Activated naive CD8-positive, alpha-beta T cell treated with anti-CD3 and anti-CD28 coated beads, Interleukin-2, amount 50 U/mL, for 16 hours (primary cell): ENCODE results near the gene RTN4IP1.
A peak's percentile ranks its signal among the peaks of the same experiment; 100 is the strongest.

Experiments
- DNase-seq: peaks from one replicate; pipeline ENCODE4 v3.0.0-alpha.2; 2020; ENCODE audit warnings: low read depth, low spot score

The RTN4IP1 gene

GRCh38 chr6:106547601-106548453, 81.5 kb downstream of the RTN4IP1 start:
- no peak for DNase-seq

- no peak for DNase-seq
Measured at GRCh38 chr6:106546691-106547414, 82.4 kb downstream of the RTN4IP1 start.

DNA sequence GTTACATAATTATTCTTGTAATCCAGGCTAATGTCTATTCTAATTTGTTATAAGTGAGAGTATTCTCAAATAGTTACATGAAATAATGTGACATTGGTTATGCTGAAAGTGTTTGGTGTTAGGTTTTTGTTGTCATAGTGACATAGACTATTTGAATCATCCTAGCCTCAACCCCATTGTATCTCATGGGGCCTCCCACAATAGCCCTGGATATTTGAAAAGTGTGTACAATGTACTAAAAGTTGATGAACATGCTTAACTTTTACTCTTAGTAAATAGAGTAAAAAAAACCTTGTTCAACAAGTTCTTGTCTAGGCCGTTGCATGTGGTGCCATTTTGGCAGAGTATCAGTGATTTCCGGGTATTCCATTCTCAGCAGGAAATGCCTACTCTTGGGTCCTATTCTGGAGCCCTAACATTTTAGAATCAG, 83.0 kb downstream of the RTN4IP1 start:
- DNase-seq, result no peak

DNA sequence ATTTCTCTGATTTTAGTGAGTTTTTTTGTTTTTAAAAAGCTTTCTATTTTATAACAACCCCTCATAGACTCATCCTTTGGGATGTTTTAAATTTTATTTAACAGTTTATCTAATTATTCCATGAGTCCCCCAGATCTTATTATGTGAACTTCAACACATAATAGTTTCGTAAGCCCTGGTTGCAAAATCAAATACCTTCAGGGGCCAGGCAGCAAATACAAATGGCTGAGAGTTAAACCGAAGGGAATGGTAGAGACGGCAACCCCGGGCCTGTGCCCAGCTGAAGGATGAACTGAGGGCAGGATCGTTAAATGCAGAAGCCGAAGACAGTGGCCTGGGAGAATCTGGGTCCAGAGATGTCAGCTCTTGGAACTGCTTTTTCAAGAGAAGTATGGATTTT, 88.4 kb downstream of the RTN4IP1 start:
- no peak for DNase-seq

DNA sequence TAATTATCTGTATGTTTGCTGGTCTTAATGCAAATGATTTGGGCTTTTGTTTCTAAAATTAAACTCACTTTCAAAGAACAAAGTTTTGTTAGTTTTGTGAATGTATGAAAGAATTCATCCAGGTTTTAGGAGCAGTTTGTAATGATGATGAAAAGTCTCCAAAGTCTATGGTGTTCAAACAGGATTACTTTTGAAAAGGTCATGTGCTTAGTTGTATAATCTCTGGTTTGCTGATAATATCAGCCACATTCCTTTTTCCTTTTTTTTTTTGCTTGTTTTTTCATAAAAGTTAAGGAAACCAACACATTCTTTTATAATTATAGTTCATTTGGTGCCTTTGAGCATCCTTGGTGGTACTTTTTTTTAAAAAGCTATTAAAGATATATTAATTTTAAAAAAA, 88.9 kb downstream of the RTN4IP1 start:
- no peak for DNase-seq

GRCh38 chr6:106539936-106540335, 89.4 kb downstream of the RTN4IP1 start:
- DNase-seq, result no peak

DNA sequence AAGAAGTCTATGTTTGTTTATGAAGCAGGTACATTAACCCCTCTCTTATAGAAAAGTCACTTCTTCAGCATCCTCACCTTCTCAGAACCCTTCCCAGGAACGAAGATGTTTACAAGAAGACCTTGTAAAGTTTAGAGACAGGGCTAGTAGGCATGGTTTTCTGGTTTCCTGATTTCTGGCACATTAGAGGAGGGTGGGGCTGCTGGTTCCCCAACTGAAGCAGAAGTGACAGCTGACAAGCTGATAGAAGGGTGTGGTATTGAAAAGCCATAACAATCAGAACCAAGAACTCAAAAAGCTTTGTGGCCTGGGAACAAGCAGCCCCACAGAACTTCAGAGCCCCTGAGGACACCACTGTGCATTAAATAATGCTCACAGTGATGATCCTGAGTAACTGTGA, 91.2 kb downstream of the RTN4IP1 start:
- DNase-seq, result no peak

DNA sequence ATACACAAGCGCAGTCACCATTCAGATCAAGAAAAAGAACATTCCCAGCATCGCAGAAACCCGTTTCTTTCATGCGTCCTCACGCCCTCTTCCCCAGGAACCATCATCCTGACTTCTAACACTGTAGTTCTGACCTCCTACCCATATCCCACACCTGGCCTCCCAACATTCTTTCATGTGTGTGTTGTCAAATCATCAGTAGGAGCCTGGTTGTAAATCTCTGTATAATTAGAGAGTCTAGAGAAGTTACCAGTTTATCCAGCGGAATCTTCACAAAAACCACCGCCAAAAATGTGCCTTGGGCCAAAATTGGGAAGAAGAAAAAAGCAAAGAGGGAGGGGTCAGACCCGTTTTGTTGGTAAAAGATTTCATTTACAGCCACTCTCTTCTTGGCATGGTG, 91.6 kb downstream of the RTN4IP1 start:
- no peak for DNase-seq

GRCh38 chr6:106536851-106537250, 92.4 kb downstream of the RTN4IP1 start:
- DNase-seq, result no peak

- DNase-seq, result no peak
Measured at GRCh38 chr6:106536357-106536756, 92.9 kb downstream of the RTN4IP1 start.

GRCh38 chr6:106535012-106535411, 94.3 kb downstream of the RTN4IP1 start:
- DNase-seq, result no peak

DNA sequence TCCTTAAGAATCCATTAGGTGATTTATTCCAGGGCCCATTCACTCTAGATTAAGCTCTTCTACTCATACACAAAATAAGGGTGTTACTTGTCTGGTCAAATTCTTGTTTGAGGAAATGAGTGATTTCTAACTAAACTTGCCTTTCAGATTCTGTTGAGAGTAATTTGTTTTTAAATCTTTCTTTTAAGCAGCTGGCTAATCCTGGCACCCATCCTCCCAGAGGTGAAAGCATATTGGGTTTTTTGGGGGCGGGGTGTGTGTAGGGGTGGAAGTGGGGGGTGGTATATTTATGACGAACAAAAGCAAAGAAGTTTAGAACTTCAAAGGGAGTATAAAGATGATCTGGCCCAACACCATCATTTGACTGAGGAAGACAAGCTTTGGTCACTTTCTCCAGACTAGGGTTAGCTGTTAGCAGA, 94.7 kb downstream of the RTN4IP1 start:
- DNase-seq, result peak; percentile 37

DNA sequence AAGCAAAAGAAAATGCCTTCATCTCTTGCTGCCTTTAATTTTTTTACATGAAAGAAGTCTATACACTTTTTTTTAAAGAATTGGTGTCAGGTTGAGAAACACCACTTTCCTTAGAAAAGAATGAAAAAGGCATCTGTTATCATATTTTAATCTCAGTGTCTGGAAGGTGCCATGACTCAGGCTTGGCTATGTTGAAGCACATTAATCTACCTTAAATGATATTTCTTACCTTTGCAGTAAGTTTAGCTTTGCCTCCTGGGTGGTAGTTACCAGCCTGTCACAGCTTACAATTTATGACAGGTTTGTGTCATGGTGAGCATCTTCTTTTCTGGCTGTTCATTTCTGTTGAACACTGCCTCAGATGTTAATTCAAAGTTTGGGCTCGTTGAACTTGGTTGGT, 95.3 kb downstream of the RTN4IP1 start:
- DNase-seq, result no peak

DNA sequence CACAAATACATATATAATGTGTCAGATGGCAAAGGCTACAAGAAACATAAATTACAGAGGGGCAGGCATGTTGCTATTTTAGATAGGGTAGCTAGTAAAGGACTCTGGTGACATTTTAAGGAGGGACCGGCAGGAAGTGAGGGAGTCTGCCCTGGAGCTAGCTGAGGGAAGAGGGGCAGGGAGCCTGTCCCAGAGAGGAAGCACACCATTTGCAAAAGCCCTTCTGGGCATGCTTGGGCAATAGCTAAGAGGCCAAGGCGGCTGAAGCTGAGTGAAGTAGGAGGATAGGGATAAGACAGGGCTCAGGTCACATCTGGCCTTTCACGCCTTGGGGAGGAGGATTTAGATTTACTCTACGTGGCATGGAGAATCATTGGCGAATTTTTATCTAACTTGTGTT, 96.2 kb downstream of the RTN4IP1 start:
- no peak for DNase-seq

GRCh38 chr6:106530502-106530901, 98.8 kb downstream of the RTN4IP1 start:
- DNase-seq, result no peak

GRCh38 chr6:106530026-106530425, 99.3 kb downstream of the RTN4IP1 start:
- no peak for DNase-seq

DNA sequence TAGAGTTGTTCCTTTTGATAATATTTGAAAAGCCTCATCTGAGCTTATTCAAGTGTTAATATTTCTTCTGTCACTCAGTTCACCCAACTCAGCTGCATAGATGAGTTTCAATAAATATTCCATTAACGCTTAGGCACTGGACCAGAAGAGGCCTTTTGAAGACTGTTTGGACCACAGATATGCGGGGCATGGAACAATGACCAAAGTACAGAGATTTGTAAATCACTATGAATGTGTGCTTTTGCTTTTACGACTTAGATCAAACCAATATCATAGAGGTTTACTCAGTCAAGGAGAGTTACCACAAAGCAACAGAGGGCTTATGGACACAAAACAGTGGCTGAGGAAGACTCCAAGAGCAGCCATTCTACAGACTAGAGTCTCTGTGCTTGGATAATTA, 99.9 kb downstream of the RTN4IP1 start:
- no peak for DNase-seq

GRCh38 chr6:106528521-106528920, 100.8 kb downstream of the RTN4IP1 start:
- no peak for DNase-seq

- DNase-seq, result no peak
Measured at GRCh38 chr6:106527979-106528378, 101.3 kb downstream of the RTN4IP1 start.

GRCh38 chr6:106527117-106527516, 102.2 kb downstream of the RTN4IP1 start:
- no peak for DNase-seq

DNA sequence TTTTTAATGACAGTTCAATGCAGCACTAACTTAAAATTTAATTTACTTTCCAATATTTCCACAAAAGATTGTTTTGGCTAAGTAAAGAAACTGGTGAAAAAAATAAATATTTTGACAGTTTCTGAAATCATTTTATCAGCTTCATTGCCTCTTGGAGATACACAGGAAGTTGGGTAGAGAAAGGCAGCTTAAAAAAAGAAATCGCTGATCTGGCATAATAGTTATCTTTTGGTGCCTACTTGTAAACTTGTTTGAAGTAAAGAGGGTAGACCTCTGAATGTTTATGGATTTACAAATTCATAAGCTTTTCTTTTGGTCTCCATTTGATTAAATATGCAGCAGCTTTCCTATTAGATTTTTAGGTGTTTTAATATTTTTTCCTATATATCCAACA, 103.4 kb downstream of the RTN4IP1 start:
- DNase-seq, result no peak

- no peak for DNase-seq
Measured at GRCh38 chr6:106525107-106525881, 104.0 kb downstream of the RTN4IP1 start.
